CMK (cell line): Measurements from ENCODE around the gene IRF5.
"Not testable (repeated sequence)": the region's sequence is repeated elsewhere in the genome, so short reads cannot be mapped to it uniquely, and the experiment has no call there.

Experiments
- DNase-seq: peaks from one replicate; pipeline ENCODE4 v3.0.0-alpha.2; 2010; ENCODE audit warnings: low read depth

The IRF5 gene

GRCh38 chr7:128968624-128969023 is 30.9 kb downstream of the IRF5 start:
- DNase-seq = no peak

- no peak for DNase-seq
Measured at GRCh38 chr7:128974241-128974934, 36.7 kb downstream of the IRF5 start.

DNA sequence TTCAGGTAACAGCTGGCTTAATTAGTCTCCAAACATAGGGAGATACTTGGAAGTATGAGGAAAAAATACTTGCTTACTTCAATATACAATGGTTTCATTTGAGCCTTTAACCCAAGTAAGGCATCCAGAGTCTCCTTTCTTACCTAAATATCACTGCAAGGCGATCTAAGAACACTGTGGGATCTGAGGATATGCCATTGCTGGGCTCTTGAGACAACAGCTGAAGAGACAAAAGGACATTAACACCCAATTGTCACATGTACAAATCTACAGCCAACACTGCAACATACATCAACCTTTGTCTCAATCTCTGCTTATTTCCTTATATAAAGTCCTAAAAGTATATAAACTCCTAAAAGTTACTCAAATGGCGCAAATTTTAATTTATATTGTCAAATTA is 44.4 kb downstream of the IRF5 start:
- no peak for DNase-seq

- no peak for DNase-seq
Measured at GRCh38 chr7:128985660-128986059, 47.9 kb downstream of the IRF5 start.

GRCh38 chr7:128986609-128987008 is 48.9 kb downstream of the IRF5 start:
- DNase-seq = no peak

- DNase-seq = no peak
Measured at GRCh38 chr7:128988372-128988771, 50.6 kb downstream of the IRF5 start.

- no peak for DNase-seq
Measured at GRCh38 chr7:128989961-128990360, 52.2 kb downstream of the IRF5 start.

GRCh38 chr7:128993419-128993818 is 55.7 kb downstream of the IRF5 start:
- no peak for DNase-seq

DNA sequence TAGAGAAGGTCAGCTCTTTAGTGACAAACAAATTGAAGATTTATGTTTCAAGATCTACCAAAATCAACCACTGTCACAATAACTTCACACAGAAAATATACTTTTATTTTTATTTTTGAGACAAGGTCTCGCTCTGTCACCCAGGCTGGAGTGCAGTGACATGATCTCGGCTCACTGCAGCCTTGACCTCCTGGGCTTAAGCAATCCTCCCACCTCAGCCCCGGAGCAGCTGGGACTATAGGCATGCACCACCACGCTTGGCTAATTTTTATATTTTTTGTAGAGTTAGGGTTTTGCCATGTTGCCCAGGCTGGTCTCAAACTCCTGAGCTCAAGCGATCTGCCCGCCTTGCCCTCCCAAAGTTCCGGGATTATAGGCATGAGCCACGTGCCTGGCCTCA is 56.8 kb downstream of the IRF5 start:
- not testable (repeated sequence) for DNase-seq

DNA sequence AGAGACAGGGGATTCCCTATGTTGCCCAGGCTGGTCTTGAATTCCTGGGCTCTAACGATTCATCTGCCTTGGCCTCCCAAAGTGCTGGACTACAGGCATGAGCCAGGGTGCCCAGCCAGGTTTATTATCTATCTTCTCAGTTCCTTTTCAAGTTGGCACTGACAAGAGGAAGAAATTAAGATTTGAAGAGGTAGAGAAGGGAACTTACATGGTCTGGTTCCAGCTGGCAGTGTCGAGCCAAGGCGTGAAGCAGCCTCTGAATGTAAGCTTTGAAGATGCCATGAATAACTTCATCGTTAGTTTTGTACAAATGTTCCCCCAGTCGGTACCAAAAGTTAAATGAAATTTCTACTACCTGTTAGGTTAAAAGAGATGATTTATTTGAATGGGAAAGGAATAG is 59.5 kb downstream of the IRF5 start:
- no peak for DNase-seq
